DMS 273 treated with DMSO at 0.1 percent for 48 hours (cell line): Measurements from ENCODE around the gene OR13D1.
"Not testable (repeated sequence)": the region's sequence is repeated elsewhere in the genome, so short reads cannot be mapped to it uniquely, and the experiment has no call there.

ENCODE experiments used
- DNase-seq: peaks from one replicate; lab custom pipeline; 2025; lab: John Stamatoyannopoulos, UW

Gene OR13D1, protein sequence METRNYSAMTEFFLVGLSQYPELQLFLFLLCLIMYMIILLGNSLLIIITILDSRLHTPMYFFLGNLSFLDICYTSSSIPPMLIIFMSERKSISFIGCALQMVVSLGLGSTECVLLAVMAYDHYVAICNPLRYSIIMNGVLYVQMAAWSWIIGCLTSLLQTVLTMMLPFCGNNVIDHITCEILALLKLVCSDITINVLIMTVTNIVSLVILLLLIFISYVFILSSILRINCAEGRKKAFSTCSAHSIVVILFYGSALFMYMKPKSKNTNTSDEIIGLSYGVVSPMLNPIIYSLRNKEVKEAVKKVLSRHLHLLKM

DNA sequence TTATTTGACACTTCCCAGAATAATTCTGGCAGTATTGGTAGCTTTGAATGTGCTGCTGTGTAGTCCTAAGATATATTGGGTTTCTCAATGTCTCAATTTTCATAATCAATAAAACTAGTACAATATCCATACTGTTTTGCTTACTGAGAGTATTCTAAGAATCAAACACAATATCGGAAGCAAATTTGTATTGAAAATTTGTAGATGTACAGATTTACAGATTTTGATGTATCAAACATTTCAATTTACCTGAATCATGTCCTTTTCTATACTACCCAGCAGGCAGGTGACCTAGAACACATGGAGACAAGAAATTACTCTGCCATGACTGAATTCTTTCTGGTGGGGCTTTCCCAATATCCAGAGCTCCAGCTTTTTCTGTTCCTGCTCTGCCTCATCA is at the start of gene OR13D1:
Gene OR13D1, plus strand, starts transcription at position 301 of the 400 bp plus-strand sequence. Its CDS starts 0 bp downstream, at position 301.
- DNase-seq, result no peak

DNA sequence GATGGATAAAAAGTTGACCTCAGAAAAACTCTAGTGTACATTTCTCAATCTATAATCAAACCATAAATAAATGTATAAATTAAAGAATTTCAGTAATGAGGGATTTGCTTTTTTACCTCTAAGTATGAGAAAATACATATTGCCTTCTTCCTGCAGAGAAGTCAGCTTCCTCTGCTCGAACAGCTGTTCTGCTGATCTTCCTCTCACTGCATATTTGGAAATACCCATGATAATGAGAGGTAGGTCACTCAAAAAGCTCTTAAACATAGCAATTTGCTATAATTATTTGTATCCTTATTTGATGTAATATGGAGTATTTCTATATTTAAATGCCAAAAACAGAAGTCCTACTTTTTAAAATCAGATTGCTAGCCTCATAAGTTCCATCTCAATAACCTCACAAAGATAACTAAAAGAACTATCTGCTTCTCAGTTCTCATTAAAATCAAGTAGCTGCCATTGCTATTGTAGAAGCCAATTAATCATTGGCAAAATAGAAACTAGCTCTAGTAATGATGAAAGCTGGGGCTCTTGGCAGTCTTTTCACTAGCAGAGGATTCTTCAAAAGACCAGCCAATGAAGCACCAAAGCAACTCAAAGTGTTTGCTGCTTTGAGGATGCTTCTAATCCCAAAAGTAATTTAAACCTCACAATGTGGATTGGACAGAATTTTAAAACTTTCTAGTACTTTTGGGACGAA is 35.7 kb upstream of the OR13D1 start:
- no peak for DNase-seq

DNA sequence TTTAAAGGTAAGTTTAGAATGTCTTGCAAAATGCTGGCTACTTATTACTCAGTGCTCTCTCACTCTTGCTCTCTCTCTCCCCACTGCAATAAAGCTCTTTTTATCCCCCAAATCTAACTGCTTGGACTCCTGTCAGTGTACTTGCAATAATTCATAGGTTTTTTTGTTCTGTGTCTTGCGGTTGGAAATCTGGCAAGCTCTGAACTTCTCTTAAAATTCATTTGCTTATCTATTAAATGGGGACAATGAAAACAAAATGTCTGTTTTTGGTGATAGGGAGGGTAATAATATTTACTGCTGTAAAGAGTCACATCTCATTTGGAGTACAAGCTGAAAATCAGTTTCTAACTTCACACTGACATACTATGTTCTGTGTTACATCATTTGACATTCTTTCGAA is 18.7 kb upstream of the OR13D1 start:
- DNase-seq, result no peak

DNA sequence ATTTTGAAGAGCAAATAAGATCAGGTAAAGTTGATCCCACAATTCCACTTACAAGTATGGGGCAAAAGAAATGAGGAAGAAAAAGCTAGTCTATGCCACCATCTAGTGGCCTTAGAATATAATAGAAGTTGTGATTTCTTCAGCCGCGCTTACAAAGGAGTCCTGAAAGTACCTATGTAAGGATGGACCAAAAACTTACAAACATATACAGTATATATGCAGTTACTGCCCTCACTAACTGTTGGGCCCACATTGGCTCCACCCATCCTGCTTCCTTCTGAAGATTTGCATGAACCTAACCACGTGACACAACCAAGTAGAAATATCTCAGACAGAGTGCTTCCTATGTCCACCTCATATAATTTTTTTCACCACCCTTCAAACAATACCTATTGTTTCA is 11.7 kb upstream of the OR13D1 start:
- DNase-seq, result peak; percentile 8

DNA sequence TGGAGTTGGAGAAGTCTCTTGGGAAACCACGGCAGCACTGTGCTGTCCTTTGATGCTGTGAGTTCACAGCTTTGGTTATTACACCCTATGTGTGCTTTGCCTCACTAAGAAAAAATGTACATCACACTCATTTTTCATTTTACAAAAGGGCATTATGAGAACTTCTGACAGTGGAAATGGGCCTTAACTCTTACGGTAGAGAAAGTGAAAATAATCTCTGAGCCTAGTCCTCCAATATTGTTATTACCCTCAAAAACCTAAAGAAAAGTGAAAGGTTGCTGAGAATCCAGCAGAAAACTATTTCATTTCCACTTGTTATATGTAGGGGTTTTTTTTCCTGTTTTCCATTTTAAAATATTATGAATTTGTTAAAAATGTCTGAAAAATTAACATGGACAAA is 8.2 kb upstream of the OR13D1 start:
- no peak for DNase-seq

DNA sequence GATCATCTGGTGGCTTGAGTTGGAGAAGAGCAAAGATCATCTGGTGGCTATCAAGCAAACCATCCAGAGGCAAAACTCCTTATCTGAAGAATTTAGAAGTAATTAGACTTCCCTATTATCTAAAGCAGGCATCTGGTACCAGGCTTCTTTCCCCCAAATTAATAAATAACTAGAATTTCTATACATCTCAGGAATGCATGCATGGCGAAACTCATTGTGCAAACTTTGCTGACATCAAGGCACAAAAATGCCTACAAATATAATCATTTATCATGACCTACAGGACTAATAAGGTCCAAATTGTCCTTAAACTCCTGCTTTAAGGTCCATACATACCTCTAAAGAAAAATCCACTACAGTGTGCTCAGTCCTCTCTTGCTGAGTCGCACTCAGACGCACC is 6.0 kb downstream of the OR13D1 start:
- DNase-seq, result no peak

DNA sequence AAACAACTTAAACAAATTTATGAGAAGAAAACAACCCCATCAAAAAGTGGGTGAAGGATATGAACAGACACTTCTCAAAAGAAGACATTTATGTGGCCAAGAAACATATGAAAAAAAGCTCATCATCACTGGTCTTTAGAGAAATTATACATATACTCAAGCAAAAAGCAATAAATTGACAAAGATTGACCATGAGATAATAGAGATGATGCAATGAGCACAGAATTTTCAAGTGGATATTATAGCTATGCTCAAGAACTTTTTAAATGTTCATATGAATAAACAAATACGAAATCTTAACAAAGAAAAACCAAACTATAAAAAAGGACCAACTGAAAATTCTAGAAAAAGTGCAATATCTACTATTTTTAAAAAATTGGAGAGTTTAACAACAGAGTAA is 14.4 kb downstream of the OR13D1 start:
- DNase-seq, result not testable (repeated sequence)

DNA sequence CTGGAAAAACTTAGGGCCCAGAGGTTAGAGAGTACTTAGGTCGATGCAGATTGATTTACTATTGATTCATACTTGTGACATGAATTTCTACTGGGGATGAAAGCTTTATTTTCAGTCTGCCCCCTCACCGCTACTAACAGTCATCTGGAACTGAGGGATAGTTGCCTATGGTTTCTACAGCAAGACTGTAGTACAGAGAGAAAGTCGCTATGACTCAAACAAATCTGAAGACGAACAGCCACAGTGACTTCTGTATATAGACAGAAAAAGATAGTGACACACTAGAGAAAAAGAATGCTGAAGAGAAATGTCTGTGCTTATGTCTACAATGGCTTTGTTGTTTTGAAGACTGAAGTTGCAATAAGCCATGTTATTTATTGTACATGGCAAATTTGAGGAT is 17.3 kb downstream of the OR13D1 start:
- DNase-seq, result no peak

DNA sequence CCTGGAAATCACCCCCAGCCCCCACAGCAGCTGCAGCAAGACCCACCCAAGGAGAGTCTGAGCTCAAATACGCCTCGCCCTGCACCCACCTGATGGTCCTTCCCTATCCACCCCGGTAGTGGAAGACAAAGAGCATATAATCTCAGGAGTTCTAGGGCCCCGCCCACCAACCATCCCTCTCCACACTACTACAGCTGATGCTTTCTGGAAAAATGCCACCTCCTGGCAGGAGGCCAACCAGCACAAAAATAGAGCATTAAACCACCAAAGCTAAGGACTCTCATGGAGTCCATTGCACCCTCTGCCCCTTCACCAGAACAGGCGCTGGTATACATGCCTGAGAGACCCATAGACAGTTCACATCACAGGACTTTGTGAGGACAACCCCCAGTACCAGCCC is 30.7 kb downstream of the OR13D1 start:
- DNase-seq, result no peak

DNA sequence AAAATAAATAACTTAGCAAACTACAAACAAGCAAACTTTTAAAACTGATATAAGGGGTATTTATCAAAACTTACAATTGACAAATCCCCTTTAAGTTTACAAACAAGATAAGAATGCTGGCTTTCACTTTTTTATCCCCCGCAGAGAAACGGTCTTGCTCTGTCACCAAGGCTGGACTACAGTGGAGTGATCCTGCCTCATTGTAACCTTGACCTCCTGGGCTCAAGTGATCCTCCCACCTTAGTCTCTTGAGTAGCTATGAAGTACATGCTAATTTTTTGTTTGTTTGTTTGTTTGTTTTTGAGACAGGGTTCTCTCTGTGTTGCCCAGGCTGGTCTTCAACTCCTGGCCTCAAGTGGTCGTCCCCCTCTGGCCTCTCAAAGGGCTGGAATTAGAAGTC is 44.1 kb downstream of the OR13D1 start:
- no peak for DNase-seq

DNA sequence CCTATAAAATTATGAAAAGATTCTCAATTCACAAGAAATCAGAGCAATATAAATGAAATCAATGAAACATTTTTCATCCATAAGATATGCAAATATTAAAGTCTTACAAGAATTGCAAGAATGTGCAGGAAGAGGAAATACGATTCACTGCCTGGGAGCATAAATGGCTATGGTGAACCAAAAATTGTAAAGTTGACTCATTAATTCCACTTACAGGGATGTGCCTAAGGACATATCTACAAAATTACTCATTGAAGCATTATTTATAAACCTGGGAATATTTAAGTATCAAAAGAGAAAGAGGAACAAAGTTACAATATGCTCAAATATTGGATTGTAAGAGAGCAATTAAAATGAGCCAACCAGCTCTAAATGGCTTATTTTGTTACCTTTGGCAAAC is 46.3 kb downstream of the OR13D1 start:
- DNase-seq, result no peak

DNA sequence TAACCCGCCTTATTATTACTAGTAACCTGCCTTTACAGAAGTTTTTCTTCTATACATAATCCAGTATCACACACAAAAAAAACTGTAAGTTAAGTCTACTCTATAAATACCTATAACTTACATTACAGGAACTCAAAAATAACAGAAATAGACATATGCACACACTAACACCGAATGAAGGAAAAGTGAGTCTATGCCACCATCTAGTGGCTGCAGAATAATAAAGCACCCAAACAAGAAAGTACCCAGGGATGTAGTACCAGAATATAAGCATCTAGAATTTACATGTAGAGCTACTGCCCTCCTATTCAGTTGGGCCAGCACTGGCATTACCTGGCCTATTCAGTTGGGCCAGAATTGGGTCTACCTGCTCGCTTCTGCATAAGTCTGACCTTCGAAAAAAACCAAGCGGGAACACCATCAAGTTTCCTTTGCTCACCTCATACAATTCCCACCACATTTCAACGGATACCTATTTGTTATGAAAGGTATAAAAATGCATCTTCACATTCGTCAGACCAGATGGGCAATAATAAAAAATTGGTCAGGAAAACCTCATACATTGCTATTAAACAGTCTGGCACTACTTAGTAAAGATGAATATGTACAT is 49.2 kb downstream of the OR13D1 start:
- DNase-seq, result no peak
